HG02943 (cell line): ENCODE measurements around the gene C1orf53.
"Not testable (repeated sequence)": the region's sequence is repeated elsewhere in the genome, so short reads cannot be mapped to it uniquely, and the experiment has no call there.

Source experiments
- ATAC-seq: cut with Tn5 transposase; IDR thresholded peaks from one replicate; pipeline ENCODE4 v1.9.1; 2021; ENCODE audit warnings: mild to moderate bottlenecking, low read depth, moderate library complexity; ENCODE audit not compliant: unreplicated experiment

The C1orf53 gene

DNA sequence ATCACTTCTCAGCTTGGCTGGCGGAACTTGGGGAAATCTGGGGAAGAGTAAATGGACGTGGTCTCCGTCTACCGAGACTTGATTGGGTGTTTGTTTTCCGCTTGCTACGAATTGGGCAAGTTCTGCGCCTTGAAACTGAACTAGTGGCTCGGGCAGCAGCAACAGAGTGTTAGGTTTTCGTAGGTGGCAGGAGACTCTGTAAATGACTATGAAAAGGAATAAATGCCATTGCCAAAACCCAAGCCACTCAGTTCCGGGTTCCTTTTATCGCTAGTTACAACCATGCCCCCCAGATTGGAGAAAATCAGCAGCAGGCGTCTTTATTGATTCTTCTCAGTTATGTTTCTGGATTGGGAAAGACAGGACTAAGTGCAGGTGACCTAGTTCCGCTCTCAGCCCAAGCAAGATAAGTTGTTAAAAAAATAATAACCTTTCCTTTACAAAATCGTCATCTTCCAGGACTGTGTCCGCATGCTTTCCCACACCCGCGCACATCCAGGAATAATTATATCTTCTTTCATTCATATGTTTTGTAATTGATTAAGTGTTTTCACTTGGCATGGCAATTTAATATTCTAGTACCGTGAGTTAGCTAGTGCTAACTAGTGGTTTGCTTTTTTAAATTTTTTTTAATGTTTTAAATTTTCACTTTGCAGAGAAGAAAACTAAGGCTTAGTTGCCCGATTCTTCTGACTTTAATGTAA lies 18.1 kb downstream of the C1orf53 start:
- no peak for ATAC-seq

DNA sequence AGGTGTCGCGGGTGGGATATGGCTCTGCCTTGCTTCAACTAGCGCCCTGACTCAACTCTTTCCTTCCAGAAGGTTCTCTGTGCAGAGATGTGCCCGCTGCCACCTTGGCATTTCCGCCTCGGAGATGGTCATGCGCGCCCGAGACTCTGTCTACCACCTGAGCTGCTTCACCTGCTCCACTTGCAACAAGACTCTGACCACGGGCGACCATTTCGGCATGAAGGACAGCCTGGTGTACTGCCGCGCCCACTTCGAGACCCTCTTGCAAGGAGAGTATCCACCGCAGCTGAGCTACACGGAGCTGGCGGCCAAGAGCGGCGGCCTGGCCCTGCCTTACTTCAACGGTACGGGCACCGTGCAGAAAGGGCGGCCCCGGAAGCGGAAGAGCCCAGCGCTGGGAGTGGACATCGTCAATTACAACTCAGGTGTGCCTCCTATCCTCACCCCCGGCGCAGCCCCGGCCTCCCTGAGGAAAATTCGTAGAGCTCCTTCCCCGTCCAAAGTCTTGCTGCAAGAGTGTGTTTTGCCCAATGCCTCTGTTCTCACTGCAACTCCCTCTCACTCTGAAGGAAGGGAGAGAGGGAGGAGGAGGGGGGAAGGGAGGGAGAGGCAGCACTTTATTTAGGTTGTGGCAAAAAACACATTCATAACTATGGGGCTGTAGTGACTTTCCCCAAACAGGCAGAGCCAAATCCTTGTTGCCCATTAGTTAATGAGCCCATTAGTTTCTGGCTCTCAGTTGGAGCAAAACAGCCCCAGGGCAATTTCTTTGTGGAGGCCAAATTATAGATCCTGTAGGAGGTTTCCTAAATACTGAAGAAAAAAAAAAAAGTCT lies 19.0 kb downstream of the C1orf53 start:
- ATAC-seq, result no peak

DNA sequence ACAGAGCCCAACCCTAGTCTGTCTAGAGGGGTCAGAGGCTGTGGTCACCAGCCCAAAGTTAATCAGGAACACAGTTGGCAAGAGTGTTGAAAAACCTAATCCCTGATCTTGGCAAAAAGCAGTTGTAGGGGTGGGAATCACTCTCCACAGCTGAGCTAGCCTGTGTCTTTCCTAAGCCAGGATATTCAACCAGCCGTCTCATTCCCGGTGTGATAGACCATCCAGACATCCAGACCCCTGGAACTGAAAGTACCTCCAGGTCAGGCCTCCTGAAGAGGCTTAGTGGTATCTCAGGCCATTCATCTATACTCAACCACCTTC lies 19.6 kb downstream of the C1orf53 start:
- ATAC-seq, result no peak

DNA sequence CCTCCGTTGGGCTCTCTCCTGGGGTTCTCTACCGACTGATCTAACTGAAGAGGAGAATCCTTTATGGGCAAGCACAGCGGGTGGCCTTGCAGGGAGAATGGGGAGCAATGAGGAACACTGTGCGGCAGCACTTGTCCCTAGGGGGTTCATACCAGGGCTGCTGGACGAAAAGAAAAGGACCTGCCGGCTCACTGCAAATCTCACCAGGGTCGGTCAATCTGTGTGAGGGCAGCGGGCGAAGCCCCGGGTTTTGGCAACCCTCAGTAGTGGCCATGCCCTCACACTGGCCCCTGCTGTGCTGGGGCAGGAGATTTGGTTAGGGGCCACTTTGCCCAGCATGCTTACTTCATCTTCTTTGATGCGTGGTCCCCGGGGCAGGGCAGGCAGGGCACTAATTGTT lies 20.6 kb downstream of the C1orf53 start:
- no peak for ATAC-seq

DNA sequence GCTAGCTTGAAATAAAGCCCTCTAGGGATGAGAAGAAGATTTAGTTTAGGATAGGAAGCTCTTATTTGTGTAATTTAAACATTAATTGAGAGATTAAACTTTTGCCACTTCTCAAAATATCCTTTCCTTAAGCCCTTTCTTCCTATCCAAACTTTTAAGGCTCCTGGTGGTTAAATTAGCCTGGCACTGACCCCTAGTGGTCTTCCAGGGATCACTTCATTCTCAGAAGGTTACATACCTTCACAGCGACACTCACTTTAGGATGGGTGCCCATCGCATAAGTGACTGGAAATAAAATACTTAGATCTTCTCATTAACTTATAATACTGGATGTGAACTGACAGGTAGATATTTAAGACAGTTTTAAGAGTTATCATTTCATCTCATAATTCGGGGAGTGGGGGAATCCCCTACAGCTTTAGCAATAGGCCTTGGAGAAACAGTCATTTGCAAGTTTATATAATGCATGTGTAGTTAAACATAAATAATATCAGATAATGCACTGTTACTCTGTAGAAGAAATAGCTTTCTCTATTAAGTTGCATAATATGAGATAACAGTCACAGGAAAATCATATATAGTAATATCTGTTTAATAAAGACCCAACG lies 22.2 kb downstream of the C1orf53 start:
- peak; percentile 69 for ATAC-seq

DNA sequence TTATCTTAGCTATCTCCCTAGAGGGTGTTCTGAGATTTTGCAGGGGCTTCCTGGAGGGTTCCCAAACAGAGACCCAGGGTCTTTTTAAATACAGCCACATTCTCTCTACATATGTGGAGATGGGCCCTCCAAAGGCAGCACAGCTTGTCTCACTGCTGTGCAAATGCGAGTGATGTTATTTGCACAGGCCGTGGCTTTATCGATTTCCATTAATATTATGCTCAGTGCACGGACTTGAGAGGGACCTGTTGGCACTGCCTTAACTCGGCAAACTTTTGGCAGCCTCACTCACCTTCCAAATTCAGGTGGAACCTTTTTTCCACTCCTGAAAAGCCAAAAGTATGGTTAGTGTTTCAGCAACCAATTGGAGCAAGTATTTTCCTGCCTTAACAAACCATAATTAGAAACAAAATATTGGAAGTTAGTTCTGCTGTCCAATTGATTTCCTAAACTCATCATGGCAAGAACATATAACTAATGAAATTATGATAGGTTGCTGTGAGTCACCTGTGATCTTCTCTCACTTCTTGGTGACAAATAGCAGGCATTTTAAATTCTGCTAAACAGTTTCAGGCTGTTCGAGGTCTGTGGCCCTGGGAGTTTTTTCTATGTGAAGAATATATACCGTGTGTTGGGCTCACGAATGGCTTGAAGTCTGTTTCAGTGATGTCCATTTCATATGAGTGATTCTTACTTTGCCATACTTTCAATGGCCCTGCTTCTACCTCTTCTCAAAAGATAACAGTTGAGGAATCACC lies 25.7 kb downstream of the C1orf53 start:
- ATAC-seq, result no peak

DNA sequence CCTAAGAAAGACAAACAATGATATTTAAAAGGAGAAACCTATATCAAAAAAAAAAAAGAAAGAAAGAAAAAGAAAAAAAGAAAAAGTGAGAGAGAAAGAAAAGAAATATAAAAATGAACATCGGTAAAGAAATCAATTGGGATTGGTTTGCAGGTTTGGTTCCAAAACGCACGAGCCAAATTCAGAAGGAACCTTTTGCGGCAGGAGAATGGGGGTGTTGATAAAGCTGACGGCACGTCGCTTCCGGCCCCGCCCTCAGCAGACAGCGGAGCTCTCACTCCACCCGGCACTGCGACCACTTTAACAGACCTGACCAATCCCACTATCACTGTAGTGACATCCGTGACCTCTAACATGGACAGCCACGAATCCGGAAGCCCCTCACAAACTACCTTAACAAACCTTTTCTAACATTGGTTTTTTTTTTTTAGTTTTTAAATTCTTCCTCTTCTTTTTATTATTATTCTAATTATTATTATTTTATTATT lies 26.5 kb downstream of the C1orf53 start:
- ATAC-seq, result no peak

DNA sequence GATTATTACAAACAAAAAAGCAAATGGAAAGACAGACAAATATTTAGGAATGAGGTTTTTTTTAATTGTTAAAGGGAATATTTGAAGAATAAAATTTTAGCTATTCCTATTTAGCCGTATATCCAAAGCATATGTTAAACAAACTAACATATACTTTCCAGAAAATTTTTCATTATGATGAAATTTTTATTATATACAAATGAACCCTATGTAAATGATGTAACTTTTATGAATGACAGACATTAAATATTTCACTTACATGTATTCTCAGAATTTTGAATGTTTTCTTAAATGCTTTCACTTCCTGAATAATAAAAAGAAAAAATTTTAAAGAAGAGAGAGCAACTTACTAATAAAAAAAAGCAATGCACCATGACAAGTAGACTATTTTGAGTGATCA lies 30.6 kb downstream of the C1orf53 start:
- ATAC-seq, result no peak

DNA sequence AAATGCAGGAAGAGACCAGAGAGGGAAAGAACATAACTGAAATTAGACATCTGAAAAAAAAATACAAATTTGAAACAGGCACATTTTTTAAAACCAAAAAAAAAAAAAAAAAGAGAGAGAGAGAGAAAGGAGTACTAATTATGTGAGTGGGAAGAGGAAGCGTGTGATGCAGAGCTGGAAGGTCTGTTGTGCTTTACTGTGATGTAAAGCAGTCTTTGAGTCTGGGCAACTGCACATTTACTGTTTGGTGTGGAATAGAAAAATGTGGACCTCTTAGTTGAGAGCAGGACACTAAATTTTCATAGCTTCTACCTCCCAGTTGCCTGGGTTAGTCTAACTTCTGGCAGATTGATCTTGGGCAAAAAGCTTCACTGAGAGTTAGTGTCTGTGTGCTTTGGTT lies 31.2 kb downstream of the C1orf53 start:
- ATAC-seq, result no peak

DNA sequence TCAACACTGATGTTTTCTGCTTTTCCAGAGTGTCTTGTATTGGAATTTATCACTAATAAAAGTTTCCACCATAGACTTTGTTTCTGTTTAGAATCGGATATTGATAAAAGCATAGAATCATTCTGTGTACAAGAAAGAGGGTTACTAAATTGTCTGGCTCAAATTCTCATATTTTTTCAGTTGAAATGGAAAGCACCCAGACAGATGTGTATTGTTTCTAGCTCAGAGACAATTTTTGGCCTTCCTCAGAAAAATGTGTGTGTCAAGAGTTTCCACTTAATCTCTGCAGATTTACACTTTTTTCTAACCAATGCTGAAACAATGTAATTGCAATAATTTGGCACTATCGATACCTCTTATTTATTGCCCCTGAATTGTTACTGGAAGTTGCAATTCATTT lies 35.0 kb downstream of the C1orf53 start:
- ATAC-seq, result no peak

DNA sequence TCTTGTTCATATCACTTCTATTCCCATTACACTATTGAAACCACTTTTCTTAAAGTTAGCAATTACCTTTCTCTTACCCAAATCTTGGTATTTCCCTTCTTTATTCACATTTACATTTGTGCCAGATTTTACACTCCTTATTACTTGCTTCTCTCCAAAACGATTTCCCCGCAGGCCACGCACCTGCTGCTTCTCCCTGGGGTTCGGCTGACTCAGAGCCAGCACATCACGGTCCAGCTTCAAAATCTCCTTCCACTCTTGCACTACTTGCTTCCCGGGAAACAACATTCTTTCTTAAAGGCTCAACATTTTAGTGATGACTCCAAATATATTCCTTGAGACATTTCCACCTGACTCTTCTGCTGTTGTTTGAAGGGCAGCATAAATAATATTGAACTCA lies 35.5 kb downstream of the C1orf53 start:
- no peak for ATAC-seq

DNA sequence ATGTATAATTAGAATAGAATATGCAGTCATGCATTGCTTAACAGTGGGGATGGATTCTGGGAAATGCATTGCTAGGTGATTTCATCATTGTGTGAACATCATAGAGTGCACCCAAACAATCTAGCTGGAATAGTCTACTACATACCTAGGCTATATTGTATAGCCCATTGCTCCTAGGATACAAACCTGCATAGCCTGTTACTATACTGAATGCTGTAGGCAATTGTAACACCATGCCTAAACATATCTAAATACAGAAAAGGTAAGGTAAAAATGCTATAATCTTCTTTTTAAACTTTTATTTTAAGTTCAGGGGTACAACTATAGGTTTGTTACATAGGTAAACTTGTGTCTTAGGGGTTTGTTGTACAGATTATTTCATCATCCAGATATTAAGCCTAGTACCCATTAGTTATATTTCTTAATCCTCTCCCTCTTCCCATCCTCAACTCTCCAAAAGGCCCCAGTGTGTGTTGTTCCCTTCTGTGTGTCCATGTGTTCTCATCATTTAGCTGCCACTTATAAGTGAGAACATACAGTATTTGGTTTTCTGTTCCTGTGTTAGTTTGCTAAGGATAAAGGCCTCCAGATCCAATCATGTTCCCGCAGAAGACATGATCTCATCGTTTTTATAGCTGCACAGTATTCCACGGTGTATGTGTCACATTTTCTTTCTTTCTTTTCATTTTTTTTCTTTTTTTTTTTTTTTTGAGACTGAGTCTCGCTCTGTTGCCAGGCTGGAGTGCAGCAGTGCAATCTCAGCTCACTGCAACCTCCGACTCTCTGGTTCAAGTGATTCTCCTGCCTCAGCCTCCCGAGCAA lies 36.9 kb downstream of the C1orf53 start:
- not testable (repeated sequence) for ATAC-seq

DNA sequence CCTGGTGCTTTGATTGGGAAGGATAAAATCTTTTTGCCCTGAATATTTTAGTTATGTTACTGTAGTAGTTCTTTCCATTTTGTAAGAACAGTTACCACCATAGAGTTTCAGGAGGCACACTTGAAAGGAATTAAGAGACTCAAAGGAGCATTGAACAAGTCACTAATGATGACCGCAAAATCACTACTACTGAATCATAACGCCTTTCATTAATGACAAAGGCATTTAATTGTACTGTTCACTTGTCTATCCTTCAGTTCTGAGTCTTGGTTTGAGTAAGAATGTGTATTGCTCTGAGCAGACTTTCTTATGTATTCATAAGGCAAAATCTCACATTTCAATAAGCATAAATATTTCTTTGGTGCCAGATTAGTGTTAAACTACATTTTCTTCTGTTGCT lies 39.6 kb downstream of the C1orf53 start:
- no peak for ATAC-seq

DNA sequence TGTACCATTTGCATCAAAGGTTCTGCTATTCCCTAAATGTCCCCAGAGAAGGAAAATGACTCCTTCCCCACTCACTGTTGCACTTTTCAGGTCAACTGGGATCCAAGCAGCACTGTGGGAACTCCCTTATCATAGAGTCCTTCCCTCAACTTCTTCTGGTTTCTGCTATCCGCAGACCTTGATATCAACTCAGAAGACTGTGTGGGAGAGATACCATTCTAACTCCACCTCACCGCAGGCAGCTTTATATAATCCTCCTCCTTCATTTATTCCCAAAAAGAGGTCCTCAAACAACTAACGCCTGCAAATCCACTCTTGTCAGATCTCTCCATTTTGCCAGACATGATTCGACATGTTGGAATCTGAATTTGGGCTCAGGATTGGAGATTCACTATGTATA lies 42.1 kb downstream of the C1orf53 start:
- no peak for ATAC-seq

DNA sequence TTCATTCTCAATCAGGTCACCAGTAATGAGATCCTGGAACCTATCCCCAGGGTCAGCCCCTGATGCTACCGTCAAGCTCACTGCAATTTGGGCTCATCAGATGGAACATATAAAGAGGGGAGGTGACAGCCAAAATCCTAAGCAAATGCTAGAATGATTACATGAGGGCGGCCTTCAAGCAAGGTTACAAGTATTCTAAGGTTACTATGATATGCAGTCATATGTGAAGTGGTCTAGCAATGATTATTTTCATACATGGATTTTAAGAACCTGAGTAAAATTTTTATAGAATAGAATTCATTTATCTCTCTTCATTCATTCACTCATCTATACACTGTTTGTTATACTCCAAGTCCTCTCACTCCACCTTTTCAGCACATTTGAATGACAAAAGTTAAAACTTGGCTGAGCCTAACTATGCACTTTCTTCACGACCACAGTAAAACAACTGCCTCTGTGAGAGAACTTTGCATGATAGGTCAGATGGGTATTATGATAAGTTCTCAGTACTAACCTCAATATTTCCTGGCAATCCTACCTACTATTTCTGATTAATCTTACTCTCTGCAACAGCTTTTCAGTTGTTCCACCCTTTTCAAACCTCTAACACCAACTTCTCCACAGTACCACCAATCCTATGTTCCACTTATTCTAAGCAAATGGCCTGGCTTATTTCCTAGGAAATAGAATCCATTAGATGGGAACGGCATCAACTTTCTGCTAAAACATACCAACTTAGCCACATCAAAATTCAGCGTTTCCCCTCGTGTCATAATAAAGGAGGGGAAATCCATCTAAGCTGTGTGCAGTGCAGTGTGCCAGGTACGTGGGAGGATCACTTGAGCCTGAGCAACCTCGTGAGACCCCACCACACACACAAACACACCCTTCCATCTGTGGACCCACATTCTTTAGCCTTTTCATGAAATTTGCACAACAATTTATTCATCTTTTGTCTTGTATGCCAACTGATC lies 46.8 kb downstream of the C1orf53 start:
- no peak for ATAC-seq

DNA sequence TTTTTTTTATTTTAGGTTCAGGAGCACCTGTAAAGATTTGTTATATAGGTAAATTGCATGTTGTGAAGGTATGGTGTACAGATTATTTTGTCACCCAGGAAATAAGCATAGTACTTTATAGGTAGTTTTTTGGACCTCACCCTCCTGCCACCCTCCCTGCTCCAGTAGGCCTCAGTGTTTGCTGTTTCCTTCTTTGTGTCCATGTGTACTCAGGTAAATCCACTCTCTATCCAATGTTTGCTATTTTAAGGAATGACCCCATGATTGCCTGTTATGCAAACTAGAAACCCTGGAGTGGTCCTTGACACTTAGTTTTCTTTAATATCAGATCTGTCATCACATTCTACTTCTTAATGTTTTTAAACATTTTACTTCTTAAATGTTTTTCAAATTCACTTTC lies 48.7 kb downstream of the C1orf53 start:
- no peak for ATAC-seq

DNA sequence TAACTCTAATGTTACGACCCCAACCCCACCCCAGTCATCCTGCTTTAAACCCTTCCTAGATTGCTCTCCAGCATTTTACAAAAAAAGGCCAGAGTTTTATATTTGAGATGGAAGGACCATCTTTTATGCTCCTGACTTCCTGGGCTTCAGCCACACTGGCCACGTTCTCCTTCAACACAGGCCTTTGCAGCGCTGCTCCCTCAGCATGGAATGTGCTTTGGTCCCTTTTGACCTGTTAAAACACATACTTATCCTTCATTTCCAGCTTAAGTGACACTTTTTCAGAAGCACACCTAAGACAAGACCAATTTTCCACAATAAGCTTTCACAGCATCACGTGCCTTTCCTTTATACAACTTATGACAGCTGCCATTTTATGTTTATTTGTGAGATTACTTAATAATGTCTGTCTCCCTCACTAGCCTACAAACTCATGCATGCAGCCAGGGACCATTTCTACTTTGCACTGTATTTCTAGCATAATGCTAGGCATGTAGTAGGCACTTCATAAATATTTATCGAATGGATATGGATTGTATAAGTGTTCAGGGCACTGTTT lies 49.3 kb downstream of the C1orf53 start:
- no peak for ATAC-seq

DNA sequence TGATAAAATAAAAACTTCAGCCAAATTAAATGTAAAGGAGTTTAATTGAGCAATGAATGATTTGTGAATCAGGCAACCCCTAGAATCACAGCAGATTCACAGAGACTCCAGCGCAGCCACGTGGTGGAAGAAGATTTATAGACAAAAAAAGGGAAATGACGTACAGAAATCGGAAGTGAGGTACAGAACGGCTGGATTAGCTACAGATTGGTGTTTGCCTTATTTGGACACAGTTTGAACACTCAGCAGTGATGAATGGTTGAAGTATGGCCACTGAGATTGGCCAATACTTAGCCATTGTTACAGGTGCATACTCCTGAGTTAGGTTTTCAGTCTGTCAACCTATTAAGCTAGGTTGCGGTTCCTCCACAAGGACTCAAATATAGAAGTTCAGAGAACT lies 51.0 kb downstream of the C1orf53 start:
- ATAC-seq, result not testable (repeated sequence)
